HG03097 (cell line): Measurements from ENCODE around the gene BRAT1.

ENCODE experiments used
- ATAC-seq: cut with Tn5 transposase; IDR thresholded peaks from one replicate; pipeline ENCODE4 v1.9.1; 2021; ENCODE audit not compliant: unreplicated experiment, low FRiP score

The BRAT1 gene

DNA sequence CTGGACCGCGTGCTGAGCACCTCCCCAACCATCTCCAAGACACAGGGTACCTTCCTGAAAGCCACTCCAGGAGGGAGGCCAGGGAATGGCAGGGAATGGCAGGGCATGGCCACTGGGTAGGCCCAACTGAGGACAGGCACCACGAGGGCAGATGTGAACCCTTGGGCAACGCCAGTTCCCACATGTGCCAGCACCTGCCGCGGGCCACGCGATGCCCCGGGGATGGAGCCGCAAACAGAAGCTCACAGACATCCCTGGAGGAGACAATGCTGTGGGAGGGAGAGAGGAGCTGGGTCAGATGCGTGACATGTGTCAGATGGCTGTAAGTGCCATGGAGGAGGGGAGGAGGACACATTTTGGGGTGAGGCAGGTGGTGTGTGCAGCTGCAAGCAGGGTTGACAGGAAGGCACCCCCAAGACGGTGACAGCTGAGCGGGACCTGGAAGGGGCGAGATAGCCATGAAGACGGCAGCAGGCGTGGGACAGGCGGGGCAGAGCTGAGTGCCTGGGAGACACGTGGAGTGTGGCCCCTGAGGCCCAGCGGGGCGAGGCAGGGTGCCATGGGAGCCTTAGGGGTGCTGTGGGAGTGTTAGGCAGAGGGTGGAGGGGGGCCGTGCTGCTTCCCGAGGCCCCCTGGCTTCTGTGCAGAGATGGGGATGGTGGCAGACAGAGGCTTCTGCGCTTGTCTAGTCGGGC, 31.1 kb upstream of the BRAT1 start:
- no peak for ATAC-seq

DNA sequence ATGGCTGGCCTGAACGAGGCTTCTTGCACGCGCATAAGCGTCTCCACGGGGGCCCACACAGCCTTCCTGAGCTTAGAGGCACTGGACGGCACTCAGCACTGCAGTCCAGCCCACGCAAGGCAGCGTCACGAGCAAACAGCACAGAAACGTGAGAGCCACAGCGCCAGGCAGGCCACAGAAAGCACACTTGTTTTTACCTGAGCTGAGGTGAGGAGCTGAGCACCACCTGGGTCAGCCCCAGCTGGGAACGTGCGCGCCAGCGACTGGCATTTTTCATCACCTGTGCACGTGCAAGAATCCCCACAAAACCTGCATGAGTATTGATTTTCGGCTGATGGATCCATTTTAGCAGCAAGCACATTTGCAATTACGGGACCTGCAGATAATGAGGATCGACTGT, 30.1 kb upstream of the BRAT1 start:
- no peak for ATAC-seq

DNA sequence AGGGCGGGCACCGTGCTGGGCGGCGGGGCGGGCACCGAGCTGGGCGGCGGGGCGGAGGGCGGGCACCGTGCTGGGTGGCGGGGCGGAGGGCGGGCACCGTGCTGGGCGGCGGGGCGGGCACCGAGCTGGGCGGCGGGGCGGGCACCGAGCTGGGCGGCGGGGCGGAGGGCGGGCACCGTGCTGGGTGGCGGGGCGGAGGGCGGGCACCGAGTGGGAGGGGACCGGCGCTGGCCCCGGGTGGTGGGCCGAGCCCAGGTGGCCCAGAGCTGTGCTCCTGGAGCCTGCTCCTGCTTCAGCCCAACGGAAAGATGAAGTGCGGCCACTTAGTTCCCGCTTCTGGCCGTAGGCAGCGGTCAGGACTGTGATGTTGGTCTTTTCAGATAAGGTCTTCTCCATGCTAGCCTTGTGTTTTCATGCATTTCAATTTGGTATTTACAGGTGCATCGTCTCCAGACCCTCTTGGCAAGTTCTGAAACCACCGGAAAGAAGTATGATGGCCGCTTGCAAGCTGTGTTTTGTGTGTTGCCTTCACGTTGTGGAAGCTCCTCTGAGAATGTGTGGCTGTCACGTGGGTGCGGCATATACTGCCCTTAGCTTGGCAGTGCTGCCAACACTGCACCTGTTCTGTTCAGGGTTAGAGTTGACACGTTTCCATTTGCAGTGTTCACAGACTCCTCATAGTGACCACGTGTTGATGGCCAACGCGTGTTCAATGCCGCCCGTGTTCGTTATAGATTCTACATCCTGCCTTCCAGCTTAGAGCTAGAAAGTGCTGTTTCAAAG, 28.7 kb upstream of the BRAT1 start:
- no peak for ATAC-seq

DNA sequence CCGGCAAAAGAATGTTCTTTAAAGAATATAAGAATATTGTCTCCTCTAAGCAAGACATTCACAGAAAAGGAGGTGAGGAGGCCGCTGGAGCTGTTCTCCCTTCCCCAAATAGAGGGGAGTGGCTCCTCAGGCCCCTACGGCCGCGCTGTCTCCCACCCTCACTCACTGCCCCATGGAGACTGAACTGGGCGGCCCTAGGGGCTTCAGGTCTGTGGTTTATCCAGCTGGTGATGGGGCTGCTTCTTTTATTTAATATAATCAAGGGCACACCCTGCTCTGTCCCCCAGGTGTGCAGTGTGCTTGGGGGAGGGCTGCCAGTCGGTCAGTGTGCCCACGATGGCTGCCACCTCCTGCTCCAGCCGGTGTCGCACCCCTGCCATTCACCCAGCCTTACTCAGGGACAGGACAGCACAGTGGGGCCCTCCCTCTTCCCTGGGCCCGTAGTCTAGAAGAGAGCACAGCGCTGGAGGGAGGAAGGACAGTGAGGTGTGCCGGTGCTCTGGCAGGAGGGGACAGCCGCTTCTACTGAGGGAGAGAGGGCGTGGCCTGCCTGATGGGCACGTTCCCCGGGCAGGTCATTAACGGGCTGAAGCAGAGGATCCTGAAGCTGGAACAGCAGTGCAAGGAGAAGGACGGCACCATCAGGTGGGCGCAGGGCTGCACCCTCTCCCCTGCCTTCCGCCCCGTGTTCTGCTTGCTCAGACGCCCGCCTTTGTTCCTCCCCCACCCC, 26.8 kb upstream of the BRAT1 start:
- ATAC-seq = no peak

DNA sequence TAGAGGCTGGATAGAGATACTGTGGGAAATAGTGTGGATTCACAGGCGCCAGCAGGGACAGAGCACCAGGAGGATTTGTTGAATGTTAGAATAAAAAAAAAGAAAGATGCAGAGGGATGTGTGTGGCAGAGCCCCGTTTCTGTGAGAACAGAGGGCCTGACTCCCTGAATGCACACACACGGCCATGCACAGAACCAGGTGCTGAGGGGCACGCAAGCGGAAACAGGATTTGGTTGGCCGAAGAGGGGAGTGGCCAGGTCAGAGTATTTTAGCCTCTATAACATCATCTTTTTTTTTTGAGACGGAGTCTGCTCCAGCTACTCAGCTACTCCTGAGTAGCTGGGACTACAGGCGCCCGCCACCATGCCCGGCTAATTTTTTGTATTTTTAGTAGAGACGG, 25.3 kb upstream of the BRAT1 start:
- no peak for ATAC-seq

DNA sequence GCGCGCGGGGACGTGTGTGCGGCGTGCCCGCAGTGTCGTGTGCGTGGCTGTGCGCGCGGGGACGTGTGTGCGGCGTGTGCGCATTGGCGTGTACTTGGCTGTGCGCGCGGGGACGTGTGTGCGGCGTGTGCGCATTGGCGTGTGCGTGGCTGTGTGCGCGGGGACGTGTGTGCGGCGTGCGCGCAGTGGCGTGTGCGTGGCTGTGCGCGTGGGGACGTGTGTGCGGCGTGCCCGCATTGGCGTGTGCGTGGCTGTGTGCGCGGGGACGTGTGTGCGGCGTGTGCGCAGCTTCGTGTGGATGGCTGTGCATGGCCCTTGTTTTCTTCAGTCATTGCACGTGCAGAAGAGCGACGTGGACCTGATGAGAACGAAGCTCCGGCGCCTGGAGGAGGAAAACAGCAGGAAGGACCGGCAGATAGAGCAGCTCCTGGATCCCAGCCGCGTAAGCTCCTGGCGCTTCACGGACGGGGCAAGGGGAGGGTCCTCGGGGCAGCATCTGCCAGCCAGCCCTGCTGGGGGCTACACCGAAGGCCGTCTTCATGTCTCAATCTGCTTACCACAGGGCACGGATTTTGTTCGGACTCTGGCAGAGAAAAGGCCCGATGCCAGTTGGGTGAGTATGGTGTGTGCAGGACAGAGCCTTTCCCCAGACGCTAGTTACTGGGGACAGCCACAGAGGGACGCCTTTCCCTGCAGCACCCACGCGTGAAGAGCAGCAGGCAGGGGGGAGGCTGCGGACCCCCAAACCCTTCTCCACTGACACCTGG, 22.8 kb upstream of the BRAT1 start:
- ATAC-seq = no peak

DNA sequence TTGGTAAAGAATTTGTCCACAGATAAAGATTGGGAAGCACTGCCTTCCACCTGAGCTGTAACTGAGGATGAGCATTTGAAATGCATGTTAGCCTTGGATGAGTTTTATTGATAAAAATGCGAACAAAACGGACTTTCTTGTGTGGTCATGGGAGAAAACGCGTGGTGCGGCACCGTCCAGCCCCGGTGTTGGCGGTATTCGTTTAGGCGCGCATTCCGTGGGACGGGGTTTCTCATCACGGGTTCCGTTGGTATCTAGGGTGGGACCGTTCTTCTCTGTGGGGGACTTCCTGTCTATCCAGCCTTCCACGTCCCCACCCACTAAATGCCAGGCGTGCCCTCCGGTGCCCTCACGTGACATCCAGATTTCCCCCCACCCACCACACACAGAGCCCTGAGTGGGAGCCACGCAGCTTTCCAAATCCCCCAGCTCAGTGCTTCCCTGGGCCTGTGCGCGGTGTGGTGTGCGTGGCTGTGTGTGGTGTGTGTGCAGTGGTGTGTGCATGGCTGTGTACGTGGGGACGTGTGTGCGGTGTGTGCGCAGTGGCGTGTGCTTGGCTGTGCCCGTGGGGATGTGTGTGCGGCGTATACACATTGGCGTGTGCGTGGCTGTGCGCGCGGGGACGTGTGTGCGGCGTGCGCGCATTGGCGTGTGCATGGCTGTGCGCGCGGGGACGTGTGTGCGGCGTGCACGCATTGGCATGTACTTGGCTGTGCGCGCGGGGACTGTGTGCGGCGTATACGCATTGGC, 21.6 kb upstream of the BRAT1 start:
- no peak for ATAC-seq

DNA sequence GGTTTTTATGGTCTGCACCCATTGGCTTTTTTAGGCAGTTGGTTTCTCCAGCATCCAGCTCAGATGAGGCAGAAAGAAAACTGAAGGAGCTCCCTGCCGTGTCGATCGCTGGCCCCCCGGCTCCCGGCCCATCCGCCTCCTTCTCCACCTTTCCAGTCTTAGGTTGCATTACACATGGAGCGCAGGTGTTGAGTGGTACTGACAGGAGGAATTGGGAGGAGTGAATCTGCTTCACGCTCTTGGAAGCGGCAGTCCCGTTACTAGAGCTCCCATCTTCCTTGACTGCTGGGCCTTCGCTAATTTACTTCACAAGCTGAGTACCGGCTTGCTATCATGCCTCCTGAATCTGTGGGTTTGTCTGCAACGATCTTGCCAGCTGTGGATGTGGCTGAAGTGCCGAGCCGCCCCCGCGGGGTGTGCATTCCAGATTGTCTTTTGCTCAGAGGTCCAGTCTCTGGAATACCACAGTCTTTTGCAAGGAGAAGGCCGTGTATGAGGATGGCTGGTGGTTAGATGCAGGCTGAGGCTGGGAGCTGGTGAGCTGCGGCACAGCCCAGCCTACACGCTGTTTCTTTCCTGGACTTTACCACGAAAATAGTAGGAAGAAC, 20.5 kb upstream of the BRAT1 start:
- no peak for ATAC-seq

DNA sequence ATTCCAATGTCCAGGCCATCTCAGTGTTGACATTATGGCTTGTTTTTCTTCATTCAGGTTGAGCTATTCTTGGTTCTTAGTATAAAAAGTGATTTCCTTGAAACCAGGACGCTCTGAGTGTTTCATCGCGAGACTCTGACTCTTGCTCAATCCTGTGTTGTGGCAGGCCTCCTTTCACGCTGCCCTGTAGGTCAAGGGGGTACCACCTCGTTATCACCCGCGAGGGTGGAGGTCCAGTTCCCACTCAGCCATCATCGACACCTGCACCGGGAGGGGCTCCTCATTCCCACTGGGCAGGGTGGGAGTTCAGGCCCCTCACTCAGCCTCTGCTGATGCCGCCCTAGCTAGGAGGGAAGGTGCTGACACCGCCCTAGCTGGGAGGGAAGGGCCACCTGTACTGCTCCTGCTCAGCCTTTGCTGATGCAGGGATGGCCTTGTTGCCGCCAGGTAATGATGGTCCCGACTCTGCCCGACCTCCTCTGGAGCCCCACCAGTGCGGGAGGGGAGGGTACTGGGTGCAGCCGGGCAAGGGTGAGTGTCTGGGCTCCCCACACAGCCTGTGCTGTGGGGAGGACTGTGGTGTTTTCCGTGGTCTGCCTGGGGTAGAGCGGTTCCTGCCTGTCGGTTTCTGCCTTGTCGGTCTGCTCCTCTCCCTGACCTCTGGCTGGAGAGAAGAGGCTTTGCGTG, 19.9 kb upstream of the BRAT1 start:
- ATAC-seq = no peak

DNA sequence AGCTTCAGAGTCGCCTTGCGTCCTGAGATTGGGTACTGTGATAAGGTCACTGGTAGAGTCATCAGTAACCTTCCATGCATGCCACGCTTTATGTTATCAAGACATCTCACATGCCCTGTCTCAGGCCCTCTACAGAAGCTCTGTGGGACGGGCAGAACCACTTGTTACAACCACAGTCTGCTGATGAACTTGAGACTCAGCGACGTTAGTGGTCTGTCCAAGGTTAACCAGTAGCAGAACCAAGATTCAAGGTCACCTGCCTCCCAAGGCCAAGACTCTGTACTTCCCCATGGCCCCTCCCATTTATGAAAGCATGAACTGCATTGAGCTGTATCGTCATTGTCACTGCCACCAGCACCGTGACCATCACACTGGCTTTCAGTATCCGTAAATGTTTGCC, 18.4 kb upstream of the BRAT1 start:
- no peak for ATAC-seq

DNA sequence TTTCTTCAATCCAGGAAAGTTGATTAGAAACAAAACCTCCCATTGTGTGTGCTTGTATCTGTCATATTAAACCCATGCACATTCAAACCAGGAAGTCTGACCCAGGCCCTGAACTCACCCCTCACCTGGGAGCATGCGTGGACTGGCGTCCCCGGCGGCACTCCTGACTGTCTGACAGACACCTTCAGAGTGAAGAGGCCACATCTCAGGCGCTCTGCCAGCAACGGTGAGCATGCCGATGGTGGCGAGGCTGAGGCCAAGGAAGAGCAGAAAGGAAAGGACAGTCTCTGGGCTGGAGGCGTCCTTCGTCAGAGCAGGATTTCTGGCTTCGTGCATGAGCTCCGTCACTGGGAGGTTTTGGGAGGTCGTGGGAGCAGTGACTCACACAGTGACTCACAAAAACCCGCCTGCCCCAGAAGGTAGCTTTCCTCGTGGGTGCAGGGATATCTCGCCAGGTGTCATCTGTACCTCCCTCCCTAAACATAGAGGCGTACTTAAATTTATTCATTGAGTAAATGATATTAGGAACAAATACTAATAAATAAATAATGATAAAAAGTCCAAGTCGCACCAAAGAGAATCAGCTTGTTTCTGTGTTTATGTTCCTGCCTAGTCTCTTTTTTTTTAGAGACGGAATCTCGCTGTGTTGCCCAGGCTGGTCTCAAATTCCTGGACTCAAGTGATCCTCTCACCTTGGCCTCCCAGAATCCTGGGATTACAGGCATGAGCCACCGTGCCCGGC, 16.9 kb upstream of the BRAT1 start:
- ATAC-seq = no peak

DNA sequence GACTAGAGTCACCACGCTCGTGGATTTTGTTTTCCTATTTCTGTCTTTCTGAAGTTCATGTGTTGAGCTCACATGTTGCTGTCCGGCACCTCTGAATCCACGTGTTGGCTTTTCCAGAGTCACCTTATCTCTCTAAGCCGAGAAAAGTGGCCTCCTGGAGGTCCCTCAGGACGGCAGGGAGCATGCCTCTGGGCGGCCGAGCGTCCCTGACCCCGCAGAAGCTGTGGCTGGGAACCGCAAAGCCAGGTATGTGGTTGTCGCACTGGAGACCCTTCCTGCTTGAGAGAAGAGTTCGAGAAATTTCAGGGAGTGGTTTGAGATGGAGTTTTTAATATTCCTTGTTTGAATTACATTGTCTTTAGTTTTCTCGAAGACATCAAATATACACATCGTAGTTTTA, 16.1 kb upstream of the BRAT1 start:
- no peak for ATAC-seq

DNA sequence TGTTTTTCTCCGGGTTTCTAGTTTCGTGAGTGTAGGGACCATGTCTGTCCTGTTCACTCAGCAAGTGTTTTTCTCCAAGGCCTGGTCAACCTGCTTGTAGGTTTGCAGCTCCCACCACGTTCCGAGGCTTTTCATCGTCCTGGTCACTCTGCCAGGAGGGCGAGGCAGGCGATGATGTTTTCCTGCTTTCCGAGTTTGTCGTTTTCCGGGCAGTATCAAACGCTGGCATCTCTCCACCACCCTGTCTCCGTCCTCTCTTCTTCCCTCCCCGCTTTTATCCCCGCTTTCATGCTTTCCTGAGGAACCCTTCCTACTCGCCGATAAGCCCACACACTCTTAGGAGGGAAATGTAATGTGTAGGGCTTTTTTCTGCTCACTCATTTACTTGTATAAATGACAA, 14.7 kb upstream of the BRAT1 start:
- no peak for ATAC-seq

DNA sequence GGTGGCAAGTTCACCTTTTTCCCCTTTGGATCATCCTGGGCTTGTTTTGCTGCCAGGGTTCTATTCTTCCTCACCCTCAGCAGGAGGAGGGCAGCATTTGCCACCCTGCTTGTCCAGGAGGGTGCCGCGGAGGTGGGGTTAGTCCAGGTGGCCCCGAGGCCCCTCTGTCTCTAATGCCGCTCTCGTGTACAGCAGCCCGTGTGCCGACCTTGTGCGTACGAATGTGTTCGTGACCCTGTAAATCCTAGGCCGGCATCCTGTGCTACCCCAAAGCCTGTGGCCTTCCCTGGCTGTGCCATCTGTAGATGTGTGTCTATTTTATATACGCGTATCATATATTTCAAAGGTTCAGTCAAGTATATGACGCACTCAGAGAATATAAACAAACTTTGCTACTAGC, 14.1 kb upstream of the BRAT1 start:
- ATAC-seq = no peak

DNA sequence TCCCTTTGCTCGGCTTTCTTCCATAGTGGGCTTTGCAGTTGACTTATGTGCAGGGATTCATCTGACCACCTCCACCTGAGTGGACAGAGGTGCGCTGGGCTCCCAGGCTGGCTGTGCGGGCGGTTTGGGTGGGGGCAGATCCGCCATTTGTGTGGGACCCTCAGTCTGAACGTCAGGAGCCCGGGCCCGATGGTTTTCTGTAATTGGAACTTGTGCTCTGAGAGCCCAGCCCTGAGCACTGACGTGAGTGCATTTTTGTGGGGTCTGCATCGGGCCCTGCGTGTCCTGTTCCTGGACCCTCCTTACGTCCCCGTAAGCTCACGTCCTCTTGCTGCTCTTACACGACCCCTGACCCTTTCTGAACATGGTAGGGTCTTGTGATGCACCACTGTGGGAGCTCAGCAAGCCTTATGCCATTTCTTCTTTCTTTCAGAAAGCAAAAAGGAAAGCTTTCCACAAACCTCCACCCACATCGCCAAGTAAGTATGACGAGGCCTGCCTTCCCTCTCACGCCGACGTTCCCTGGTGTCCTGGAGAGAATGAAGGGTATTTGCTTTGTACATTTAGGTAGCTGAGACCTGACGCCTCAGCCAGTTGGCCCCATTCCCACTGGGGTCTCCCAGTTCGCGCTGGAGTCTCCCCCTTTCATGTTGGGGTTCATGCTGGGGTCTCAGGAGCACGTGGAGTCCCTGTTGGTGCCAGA, 13.3 kb upstream of the BRAT1 start:
- ATAC-seq = no peak

DNA sequence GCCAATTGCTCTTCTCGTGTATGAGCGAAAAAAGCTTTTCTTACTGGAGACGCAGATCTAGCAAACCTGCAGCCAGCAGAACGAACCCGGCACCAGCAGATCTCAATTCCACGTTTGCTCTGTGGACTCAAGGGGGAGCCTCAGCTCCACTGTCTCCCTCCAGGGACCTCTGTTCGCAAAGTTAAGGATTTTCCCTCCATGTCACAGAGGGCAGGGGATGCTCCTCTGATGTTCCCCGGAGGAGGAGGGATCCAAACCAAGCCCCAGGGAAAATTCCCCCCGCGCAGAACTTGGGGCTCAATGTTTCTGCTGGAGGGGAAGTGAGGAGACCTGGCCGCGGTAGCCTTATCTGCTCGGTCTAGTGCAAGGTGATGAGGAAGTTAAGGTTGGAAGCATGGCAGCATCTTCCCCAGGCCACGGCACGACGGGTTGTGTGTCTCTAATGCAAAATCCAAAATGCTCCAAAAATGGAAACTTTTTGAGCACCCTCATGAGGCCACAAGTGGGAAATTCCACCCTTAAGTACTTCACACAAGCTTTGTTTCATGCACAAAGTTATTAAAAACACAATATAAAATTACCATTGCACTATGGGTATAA, 12.5 kb upstream of the BRAT1 start:
- ATAC-seq = no peak

DNA sequence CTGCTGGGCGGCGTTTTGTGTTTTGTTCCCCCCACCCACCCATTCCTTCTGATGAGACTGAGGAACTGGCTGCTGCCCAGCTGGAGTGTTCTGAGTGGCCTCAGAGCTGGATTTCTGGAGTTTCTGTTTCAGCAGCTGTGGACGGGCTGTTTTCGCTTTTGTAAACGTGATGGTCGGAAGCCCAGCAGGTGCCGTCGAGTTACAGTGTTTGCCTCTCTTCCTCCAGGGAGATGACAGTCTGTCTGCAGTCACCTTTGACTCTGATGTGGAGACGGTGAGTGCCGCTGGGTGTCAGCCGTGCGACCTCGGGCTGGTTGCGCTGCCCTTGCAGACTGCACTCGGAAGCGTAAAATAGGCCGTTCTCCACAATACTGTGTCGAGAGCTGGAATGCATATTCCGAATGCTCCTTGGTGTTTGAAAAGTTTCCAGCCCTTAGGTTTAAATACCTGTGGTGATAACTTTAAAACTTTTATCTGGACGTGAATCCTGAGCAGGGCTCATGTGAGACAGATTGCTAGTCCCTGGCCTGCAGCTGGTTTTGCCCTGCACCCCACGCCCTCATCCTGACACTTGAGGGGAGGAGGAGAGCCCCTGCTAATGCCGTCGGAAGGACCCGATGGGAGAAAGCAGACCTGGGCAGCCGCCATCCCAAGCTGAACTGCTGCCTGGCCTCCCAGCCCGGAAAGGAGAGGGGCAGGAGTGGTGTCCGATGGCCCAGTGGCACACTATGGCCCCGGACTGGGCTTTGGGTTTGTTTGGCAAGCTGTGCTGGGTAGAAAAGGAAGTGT, 11.8 kb upstream of the BRAT1 start:
- no peak for ATAC-seq
